ENCODE measurements around the gene IFIT2.
A peak's percentile ranks its signal among the peaks of the same experiment; 100 is the strongest.

Gene IFIT2

DNA sequence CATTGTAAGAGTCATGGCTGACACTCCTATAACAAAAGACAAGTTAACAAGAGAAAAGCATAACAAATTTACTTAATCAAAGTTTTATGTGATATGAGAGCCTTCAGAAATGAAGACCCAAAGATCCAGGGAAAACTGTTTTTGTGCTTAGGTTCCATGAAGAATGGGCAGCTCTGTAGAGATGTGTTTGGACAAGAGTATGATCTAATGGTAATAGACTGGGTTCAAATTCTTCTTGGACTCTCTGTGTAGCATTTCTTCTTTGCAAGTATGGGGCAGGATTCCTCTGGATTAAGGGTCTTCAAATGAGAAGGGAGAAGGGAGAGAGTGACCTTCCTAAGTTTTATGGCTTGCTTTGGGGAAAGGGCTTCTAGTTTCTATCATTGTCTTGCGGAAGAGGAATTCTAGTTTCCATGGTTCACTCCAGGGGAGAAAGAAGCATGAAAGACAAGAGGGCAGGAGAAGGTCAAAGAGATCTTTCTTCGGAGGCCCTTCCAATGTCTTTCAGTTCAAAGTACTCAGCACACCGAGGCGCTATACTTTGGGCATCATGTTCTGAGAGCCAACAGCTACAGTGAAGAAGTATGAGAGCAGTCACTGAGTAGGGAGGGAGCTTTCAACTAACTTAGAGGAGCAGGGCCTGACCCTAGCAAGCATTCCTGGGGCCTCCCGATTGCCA lies 41.4 kb downstream of the IFIT2 start:
- no peak for DNase-seq

DNA sequence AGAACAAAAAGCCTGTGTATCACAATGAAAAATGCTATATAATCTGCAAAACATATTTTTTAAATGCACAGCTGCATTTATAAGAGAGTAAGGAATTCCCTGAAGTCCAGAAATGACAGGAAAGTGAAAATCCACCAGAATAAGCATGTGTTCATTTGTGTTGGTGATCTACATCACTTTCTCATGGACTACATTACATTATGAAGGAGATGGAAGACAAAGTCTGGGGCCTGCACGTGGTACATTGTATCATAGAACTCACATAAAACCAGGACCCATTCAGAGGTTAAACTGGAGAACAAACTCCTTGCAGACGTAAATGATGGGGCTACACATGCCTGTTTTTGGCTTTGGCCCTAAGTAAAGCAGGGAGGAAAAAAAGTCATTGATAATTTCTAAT lies 42.3 kb downstream of the IFIT2 start:
- no peak for DNase-seq

DNA sequence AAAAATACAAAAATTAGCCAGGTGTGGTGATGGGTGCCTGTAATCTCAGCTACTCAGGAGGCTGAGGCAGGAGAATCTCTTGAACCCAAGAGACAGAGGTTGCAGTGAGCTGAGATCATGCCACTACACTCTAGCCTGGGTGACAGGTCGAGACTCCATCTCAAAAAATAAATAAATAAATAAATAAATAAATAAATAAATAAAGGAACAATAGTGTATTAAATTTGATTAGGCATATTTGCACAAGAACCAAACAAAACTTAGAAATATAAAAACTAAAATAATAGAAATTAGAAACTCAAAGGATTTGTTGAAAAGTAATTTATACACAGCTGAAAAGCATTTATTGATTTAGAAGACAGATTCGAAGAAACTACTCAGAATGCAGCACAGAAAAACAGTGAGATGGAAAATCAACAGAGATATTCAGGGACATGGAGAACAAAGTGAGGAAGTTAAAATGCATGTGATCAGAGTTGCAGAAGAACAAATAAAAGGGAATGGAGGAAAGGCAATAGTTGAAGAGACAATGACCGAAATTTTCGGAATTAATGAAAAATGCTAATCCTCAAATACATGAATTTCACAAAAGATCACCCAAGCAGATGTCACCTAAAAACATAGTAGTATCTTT lies 43.6 kb downstream of the IFIT2 start:
- no peak for DNase-seq

DNA sequence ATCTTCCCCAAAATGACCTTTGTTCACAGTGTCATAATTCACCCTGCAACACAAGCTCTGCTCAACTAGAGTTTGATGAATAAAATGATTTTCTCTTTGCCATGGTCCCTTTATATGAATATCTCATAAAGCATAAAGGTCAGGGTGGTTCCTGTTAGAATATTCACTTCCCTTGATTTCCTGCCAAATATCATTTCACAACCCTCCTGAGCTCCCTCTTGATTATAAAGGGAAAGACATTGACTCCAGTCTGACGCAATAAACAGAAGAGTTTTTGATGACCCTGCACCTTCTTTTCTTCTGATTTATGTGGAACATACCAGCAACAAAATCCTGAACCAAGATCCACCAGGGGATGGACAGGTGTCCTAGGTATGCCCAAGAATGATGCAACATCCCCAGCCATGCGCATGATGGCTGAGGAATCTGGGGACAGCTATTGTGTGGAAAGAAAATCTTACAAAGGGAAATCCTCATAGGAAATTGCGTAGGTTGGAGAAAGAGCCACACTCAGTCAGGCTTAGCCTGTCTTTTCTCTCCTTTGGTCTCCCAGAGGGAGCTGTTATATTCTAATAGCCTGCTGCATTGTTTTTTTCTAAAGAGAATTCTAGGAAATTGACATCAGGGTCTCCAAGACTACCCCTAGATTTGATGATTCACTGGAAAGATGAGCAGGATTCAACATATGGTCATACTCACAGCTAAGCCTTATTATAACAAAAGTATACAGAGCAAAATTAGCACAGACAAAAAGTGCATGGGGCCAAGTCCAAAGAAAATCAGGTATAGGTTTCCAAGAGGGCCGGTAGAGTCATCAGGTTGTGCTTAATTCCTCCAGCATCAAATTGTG lies 44.8 kb downstream of the IFIT2 start:
- DNase-seq: peak; percentile 44

DNA sequence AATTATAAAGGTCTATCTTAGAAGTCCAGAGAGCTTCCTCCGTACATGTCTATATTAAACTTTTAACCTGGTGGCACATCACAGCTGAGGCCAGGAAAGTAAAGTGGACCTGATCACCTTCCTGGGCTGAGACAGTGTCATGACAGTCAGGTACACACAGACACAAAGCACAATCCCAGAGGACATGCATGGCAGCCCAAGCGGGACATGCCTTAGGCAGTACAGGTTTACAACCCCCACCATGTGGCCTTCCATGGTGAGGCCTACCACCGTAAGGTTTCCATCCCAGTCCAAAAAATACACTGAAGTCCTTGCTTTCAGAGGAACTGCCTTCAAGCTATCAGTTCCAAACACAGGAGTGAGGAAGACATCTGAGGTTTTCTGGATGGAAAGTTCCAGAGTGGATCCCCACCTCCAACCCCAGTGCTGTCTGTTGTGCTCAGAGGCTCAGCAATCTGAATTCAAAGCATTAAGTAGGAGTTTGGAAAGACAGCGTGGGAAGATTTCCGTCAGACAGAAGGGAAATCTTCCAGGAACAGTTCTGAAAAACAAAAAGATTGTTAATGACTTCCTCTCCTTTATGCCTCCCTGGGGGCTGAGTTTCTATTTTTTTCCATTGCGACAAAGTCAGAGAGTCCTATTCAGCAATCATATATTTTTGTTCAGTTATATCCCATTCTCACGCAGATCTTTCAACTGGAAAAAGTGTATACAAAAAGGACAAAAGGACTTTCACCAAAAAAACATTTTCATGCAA lies 46.0 kb downstream of the IFIT2 start:
- DNase-seq: no peak

DNA sequence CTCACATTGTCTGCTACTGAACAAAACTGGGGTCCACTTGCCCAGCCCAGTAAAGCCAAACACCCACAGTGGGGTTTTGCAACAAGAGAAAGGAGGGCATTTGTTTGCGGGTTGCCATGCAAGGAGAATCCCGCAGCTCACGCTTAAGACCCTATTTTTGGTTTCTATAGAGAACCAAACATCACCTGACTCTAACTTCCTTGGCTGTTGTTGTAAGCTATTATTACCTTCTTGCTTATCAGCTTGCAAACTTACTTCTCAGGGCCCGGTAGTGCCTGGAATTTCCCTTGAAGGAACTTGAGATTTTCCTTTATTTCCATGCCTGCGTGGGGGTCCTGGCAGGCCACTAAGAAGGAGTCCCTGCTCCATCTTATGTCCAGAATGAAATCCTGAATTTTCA lies 46.6 kb downstream of the IFIT2 start:
- DNase-seq: no peak

DNA sequence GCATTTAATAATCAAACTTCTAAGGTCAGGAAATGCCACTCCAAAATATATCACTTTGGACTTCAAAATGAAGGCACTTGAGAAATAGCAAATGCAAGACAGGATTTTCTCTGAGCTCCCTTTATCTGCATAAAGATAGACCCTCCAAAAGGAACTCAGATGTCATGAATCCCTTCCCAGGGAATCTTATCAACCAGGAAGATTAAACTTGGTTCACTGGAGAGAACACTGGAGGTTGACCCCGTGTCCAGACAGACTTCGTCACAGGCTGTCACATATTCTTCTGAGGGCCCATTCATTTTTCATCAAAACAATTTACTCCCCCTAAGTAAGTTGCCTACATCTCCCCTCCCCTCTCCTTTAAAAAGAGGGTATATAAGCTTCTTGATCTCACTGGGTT lies 47.1 kb downstream of the IFIT2 start:
- DNase-seq: no peak

DNA sequence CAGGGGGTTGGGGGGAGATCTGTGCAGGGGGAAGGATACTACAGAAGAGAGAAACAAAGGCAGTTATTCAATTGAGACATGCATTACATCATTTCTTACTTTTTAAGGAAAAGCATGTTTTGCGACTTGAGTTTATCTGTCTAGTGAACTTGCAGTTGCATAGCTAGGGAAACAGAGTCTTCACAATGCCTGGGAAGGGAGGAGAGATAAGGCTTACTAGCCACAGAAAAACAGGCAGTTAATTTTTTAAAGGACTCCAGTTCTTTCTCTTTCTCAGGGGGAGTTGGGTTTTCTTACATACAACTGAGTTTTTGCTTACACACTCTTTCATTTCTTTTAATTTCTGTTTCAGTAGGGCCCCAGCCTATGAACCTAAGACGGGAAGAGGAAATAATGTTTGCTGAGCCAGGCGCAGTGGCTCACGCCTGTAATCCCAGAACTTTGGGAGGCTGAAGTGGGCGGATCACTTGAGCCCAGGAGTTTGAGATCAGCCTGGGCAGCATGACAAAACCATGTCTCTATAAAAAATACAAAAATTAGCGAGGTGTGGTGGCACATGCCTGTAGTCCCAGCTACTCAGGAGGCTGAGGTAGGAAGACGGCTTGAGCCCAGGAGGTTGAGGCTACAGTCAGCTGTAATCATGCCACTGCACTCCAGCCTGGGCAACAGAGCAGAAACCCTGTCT lies 48.9 kb downstream of the IFIT2 start:
- DNase-seq: peak; percentile 86

DNA sequence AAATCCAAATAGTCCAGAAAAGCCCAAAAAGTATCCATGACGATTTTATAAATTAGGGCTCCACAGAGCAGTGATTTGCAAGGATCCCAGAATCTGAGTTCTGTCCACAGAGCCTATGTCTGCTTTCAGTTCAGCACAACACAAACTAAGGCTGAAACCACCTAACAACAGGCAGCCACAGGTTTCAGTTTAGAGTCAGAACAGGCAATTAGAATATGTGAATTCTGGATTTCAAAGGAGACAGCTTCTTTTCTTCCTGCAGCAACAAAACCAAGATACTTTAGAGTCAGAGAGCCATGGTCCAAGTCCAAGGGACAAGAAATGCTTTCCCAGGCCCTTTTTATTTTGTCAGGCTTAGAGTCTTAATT lies 49.5 kb downstream of the IFIT2 start:
- DNase-seq: no peak

DNA sequence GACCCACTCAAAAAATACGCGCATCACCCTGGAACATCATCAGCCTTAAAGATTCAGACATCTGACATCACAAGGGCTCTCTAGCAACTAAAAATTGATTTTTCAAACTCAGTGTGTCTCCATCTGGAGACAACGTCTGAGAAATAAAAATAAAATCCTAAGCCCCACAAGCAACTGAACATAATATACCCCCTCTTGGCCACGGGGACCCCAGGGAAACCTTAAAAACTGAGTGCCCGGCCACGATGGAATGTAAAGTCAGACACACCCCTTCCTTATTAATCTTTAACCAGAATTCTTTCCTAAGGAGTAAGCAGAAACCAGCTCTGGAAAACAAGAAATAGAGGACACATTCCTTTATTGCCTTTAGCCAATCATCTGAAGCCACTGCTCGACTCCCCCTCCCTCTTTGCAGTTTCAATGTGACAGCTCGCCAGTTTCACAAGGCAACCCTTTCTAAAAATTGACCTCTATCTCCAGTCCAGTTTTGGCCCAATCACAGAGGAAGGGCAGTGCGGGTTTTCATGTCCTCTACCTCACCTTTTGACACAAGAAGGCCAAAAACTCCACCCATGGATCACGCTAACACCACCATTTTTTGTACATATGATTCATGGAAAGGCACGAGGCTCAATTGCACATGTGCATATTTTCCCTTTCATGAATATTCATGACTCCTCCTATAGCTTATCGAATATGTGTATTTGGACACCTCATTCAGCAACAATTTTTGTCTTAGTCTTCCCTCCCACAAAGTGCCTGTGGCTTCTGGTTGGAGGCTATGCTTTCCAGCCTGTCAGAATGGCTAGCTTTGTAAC lies 50.1 kb downstream of the IFIT2 start:
- no peak for DNase-seq

DNA sequence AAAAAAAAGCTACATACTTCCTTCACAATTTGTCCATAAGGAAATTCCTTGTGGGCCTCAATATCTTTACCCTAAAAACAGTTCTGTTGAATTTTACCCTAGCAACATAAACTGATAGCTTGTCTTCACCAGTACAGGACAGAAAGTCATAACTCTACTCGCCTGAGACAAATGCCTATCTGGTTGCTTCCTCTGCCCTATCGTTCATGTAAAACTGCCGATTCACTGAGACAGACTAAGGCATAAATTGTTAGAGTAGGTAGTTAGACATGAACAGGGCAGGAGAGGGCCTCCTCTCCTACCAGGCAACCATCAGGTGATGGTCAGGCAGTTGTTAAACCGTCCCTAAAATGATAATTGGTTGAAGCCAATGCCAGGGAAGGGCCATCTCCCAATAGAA lies 51.0 kb downstream of the IFIT2 start:
- DNase-seq: peak; percentile 82

DNA sequence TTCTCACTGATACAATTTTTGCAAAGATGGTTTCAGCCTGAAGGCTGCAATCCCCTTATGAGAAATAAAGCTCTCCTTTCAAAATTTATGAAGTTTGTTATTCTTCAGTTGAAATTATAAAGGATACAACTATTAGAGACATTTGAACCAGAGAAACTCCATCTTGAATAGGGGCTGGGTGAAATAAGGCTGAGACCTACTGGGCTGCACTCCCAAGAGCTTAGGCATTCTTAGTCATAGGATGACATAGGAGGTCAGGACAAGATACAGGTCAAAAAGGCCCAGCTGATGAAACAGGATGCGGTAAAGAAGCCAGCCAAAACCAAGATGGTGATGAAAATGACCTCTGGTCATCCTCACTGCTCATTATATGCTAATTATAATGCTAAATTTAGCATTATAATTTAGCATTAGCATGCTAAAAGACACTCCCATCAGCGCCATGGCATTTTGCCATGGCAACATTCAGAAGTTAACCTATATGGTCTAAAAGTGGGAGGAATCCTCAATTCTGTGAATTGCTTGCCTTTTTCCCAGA lies 53.6 kb downstream of the IFIT2 start:
- DNase-seq: no peak

DNA sequence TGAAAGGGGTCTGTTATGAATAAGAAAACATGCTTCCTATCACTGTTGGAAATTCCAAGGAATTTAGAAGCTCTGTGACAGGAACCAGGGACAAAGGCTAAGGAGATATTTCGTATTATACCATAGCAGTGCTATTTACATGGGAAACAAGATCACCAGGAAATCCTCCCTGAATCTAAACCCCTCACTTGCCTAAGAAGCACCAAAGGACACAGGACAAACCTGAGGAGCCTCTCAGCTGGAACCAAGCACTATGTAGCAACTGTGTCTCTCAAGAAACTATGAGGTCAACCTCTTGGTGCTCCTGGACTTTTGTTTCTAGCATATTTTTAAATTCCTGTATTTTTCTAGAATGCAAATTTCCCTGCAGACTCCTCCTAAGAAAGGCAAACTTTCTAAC lies 55.2 kb downstream of the IFIT2 start:
- no peak for DNase-seq

DNA sequence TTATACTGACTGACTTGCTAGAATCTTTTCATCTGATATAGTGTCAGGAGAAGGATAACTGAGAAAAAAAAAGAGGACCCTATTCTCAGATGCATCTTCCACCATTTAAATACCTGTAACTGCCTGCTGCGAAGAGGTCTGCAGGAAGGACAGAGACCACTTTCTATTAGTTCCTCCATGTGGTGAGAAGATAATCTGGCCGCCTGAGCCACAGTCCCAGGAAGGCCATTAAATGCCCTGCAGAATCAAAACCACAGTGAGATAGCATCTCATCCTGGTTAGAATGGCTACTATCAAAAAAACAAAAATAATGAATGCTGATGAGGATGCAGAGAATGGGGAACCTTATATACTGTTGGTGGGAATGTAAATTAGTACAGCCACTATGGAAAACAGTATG lies 56.1 kb downstream of the IFIT2 start:
- peak; percentile 71 for DNase-seq

Data from hematopoietic multipotent progenitor cell treated with erythropoietin and hydrocortisone succinate and interleukin-3 and kit ligand, for 4 days (in vitro differentiated cells).